NCI-H2171 treated with DMSO at 0.1 percent for 48 hours (cell line): ENCODE results near the gene GALE.

Experiments used
- DNase-seq: peaks from one replicate; lab custom pipeline; 2025; lab: John Stamatoyannopoulos, UW

GALE gene

GRCh38 chr1:23751050-23751814 is 49.3 kb downstream of the GALE start:
- peak; percentile 44 for DNase-seq

GRCh38 chr1:23748016-23748415 is 52.5 kb downstream of the GALE start:
- DNase-seq, result no peak
